PC-3 (cell line): ENCODE data around the gene SLC4A4. TPM values are rescaled to one million over a fixed set of nuclear protein-coding genes. Genes with fewer than 3 reads are reported as not detected.

ENCODE experiments used
- ATAC-seq: fragments of 200-7000 bp; cut with Tn5 transposase; 2 replicates; pipeline ENCODE4 v1.9.1; 2020; ENCODE audit warnings: mild to moderate bottlenecking, moderate library complexity
- BruUV-seq: library from RNA; stranded (reverse); fragments of 400-500 nt; replicated peaks from 2 replicates; lab custom pipeline; 2021; lab: Mats Ljungman, UMichigan
- CTCF ChIA-PET: fragments of 300-600 bp; sonication (Branson Sonifier 250); formaldehyde crosslinking; loops from one replicate; lab custom pipeline; 2022; ENCODE audit warnings: antibody characterized with exemption; lab: Charles Lee
- POLR2A ChIA-PET: fragments of 300-600 bp; sonication (Branson Sonifier 250); formaldehyde crosslinking; loops from one replicate; lab custom pipeline; 2022; ENCODE audit warnings: antibody characterized with exemption; ENCODE audit not compliant: unreplicated experiment; lab: Charles Lee
- DNase-seq: peaks from one replicate; pipeline ENCODE4 v3.0.0-alpha.2; 2015
- H2AFZ ChIP-seq: fragments of 300-600 bp; sonication (generic); 2 replicates; pipeline ENCODE4 v1.6.0; 2016; ENCODE audit warnings: antibody characterized with exemption, low read length
- H3F3A ChIP-seq: fragments of 300-600 bp; sonication (generic); one replicate; pipeline ENCODE4 v1.6.0; 2017; ENCODE audit warnings: antibody characterized with exemption, low read length, control low read depth, mild to moderate bottlenecking; ENCODE audit not compliant: unreplicated experiment
- H3K27ac ChIP-seq: fragments of 300-600 bp; sonication (generic); 2 replicates; pipeline ENCODE4 v1.5.1; 2016; ENCODE audit warnings: mild to moderate bottlenecking, low read length
- H3K27me3 ChIP-seq: fragments of 300-600 bp; sonication (generic); 2 replicates; pipeline ENCODE4 v1.6.1; 2016; ENCODE audit warnings: low read length, mixed read lengths
- H3K36me3 ChIP-seq: fragments of 300-600 bp; sonication (generic); 2 replicates; pipeline ENCODE4 v1.6.1; 2016; ENCODE audit warnings: low read depth, mixed run types, low read length, mixed read lengths
- H3K4me1 ChIP-seq: fragments of 300-600 bp; sonication (generic); 2 replicates; pipeline ENCODE4 v1.5.1; 2016; ENCODE audit warnings: low read length; ENCODE audit not compliant: insufficient read depth
- H3K4me2 ChIP-seq: fragments of 300-600 bp; sonication (generic); 2 replicates; pipeline ENCODE4 v1.6.0; 2016; ENCODE audit warnings: low read length
- H3K4me3 ChIP-seq: fragments of 300-600 bp; sonication (generic); 2 replicates; pipeline ENCODE4 v1.5.1; 2016; ENCODE audit warnings: mild to moderate bottlenecking, low read length, mixed read lengths
- H3K79me2 ChIP-seq: fragments of 300-600 bp; sonication (generic); 2 replicates; pipeline ENCODE4 v1.6.1; 2017; ENCODE audit warnings: low read length, mixed read lengths
- H3K9ac ChIP-seq: fragments of 300-600 bp; sonication (generic); 2 replicates; pipeline ENCODE4 v1.6.0; 2016; ENCODE audit warnings: mild to moderate bottlenecking, low read length
- H3K9me2 ChIP-seq: fragments of 300-600 bp; sonication (generic); replicated peaks from 2 replicates; pipeline ENCODE4 v1.6.1; 2016; ENCODE audit warnings: mixed run types, low read length, mixed read lengths
- H3K9me3 ChIP-seq: fragments of 300-600 bp; sonication (generic); 2 replicates; pipeline ENCODE4 v1.6.1; 2016; ENCODE audit warnings: low read length, mixed read lengths
- H4K20me1 ChIP-seq: fragments of 300-600 bp; sonication (generic); 2 replicates; pipeline ENCODE4 v1.6.1; 2016; ENCODE audit warnings: low read length, mixed read lengths
- CTCF ChIP-seq: fragments of 300-600 bp; sonication (generic); conservative IDR thresholded peaks from 2 replicates; pipeline ENCODE4 v1.5.1; 2017; ENCODE audit warnings: antibody characterized with exemption, low read depth, mild to moderate bottlenecking, low read length
- EZH2 ChIP-seq: fragments of 300-600 bp; sonication (generic); IDR thresholded peaks from one replicate; pipeline ENCODE4 v1.6.1; 2017; ENCODE audit warnings: antibody characterized with exemption, mild to moderate bottlenecking, low read length; ENCODE audit not compliant: unreplicated experiment
- EZH2phosphoT487 ChIP-seq: fragments of 300-600 bp; sonication (generic); IDR thresholded peaks from 2 replicates; pipeline ENCODE4 v1.6.1; 2018; ENCODE audit warnings: mild to moderate bottlenecking, antibody characterized with exemption, low read length, borderline replicate concordance
- intact Hi-C: fragments of 100-400 bp; cut with micrococcal nuclease; formaldehyde crosslinking; loops from 2 replicates; pipeline ENCODE4 v1.9.0; 2023
- total RNA-seq: library from RNA; depleted of rRNA; stranded (reverse); fragments of >200 nt; gene quantifications from 2 replicates; pipeline ENCODE4 v1.2.3, GENCODE V29; 2014

SLC4A4 gene
- total RNA-seq, 1 experiment from 2014 or later, result 0.47 TPM

DNA sequence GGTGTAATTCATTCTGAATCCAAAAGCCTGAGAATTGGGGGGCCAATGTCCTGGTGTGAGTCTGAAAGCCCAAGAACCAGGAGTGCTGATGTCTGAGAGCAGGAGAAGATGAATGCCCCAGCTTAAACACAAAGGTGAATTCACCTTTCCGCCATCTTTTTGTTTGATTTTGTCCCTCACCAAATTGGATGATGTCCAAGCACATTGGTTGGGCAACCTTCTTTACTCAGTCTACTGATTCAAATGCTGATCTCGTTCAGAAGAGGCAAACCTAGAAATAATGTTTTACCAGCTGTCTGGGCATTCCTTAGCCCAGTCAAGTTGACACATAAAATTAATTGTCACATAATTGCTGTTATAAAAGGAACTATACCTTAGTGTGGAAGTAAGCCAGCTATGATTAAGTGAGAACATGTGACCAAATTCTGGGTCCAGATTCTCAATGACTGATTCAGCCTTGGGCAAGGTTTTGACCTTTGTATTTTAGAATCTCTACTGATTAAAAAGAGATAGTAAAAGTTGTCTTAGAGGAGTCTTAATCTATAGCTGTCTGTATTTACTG lies 34.5 kb upstream of the SLC4A4 start:
- H3K4me1 ChIP-seq, result peaks cover 5% of the 10 kb centered on the region; the same call in 1 of the 2 replicates
- no peaks in the 10 kb centered on the region for H3K79me2 ChIP-seq
- BruUV-seq, result no TSS peak
- H3K36me3 ChIP-seq, result no peaks in the 10 kb centered on the region
- intact Hi-C loops, result no loop called here
- DNase-seq (peak; percentile 30), ATAC-seq (no peak; the same call in none of the 2 replicates)
- H3F3A ChIP-seq, result no peaks in the 10 kb centered on the region
- CTCF ChIA-PET, result interaction anchor here (0.6 kb wide), 1 partner anchor 191 kb away, joined by 3 read pairs; no protein-coding TSS in a partner anchor
- H3K9ac ChIP-seq, result no peak overlapping the region
- POLR2A ChIA-PET, result interaction anchor here (0.5 kb wide), 1 partner anchor 891 kb away, joined by 4 read pairs; no protein-coding TSS in a partner anchor
- no peak overlapping the region for H2AFZ ChIP-seq
- no peaks in the 10 kb centered on the region for H3K9me3 ChIP-seq
- TF ChIP-seq EZH2 (no peak), CTCF (no peak), EZH2phosphoT487 (no peak)
- no peaks in the 10 kb centered on the region for H3K9me2 ChIP-seq
- no peaks in the 10 kb centered on the region for H3K27me3 ChIP-seq
- no peak overlapping the region for H3K4me2 ChIP-seq
- no peak overlapping the region for H3K4me3 ChIP-seq
- no peaks in the 10 kb centered on the region for H4K20me1 ChIP-seq
- no peak overlapping the region for H3K27ac ChIP-seq

GRCh38 chr4:71307729-71308128 lies 31.1 kb upstream of the SLC4A4 start:
- H3K9ac ChIP-seq, result no peak overlapping the region
- intact Hi-C loops, result no loop called here
- CTCF ChIA-PET, result no interaction called here

More at GRCh38 chr4:71307729-71308128, 31.1 kb upstream of the SLC4A4 start:
- Histone ChIP-seq H3K79me2 (no peaks in the 10 kb centered on the region), H3K4me1 (peaks cover 5% of the 10 kb centered on the region; the same call in 1 of the 2 replicates), H3K36me3 (no peaks in the 10 kb centered on the region), H3F3A (no peaks in the 10 kb centered on the region), H3K27me3 (no peaks in the 10 kb centered on the region), H3K27ac (no peak overlapping the region), H3K4me3 (no peak overlapping the region), H3K9me2 (no peaks in the 10 kb centered on the region), H3K4me2 (no peak overlapping the region), H2AFZ (no peak overlapping the region), H4K20me1 (no peaks in the 10 kb centered on the region), H3K9me3 (no peaks in the 10 kb centered on the region)
- POLR2A ChIA-PET, result no interaction called here
- DNase-seq (no peak), ATAC-seq (no peak)
- no TSS peak for BruUV-seq
- TF ChIP-seq EZH2phosphoT487 (no peak), EZH2 (no peak), CTCF (no peak)
